Smooth muscle cell (in vitro differentiated cells): ENCODE measurements around the gene PNPLA5. TPM values are rescaled to one million over a fixed set of nuclear protein-coding genes. Genes with fewer than 3 reads are reported as not detected.

Source experiments
- DNase-seq: peaks from one replicate; lab custom pipeline; 2025; ENCODE audit not compliant: unreplicated experiment; lab: John Stamatoyannopoulos, UW
- H2AFZ ChIP-seq: fragments of 200-600 bp; sonication (generic); 2 replicates; pipeline ENCODE4 v1.6.0; 2016; ENCODE audit warnings: antibody characterized with exemption, low read depth, mild to moderate bottlenecking
- H3F3A ChIP-seq: fragments of 200-600 bp; sonication (generic); 2 replicates; pipeline ENCODE4 v1.6.0; 2017; ENCODE audit warnings: antibody characterized with exemption, low read depth
- H3K27ac ChIP-seq: fragments of 200-600 bp; sonication (generic); 2 replicates; pipeline ENCODE4 v1.5.1; 2016; ENCODE audit warnings: low read depth, mild to moderate bottlenecking
- H3K27me3 ChIP-seq: fragments of 200-600 bp; sonication (generic); 2 replicates; pipeline ENCODE4 v1.6.1; 2016; ENCODE audit warnings: low read depth, mild to moderate bottlenecking
- H3K36me3 ChIP-seq: fragments of 200-600 bp; sonication (generic); 2 replicates; pipeline ENCODE4 v1.5.1; 2016; ENCODE audit warnings: low read depth
- H3K4me1 ChIP-seq: fragments of 200-600 bp; sonication (generic); 2 replicates; pipeline ENCODE4 v1.5.1; 2016; ENCODE audit warnings: low read depth
- H3K4me2 ChIP-seq: fragments of 200-600 bp; sonication (generic); 2 replicates; pipeline ENCODE4 v1.6.0; 2016; ENCODE audit warnings: mild to moderate bottlenecking
- H3K4me3 ChIP-seq: fragments of 200-600 bp; sonication (generic); 2 replicates; pipeline ENCODE4 v1.5.1; 2016; ENCODE audit warnings: mild to moderate bottlenecking
- H3K79me2 ChIP-seq: fragments of 200-600 bp; sonication (generic); 2 replicates; pipeline ENCODE4 v1.6.0; 2016; ENCODE audit warnings: low read depth, mild to moderate bottlenecking
- H3K9ac ChIP-seq: fragments of 200-600 bp; sonication (generic); 2 replicates; pipeline ENCODE4 v1.6.0; 2016; ENCODE audit warnings: low read depth
- H3K9me3 ChIP-seq: fragments of 200-600 bp; sonication (generic); replicated peaks from 2 replicates; pipeline ENCODE4 v1.5.1; 2016; ENCODE audit warnings: low read depth
- H4K20me1 ChIP-seq: fragments of 200-600 bp; sonication (generic); 2 replicates; pipeline ENCODE4 v1.6.0; 2016; ENCODE audit warnings: low read depth
- WGBS: methylation state at CpG from one replicate; pipeline ENCODE4 v1.1.7; 2016; ENCODE audit warnings: low lambda C conversion rate; 5-methylcytosine and 5-hydroxymethylcytosine counted together
- polyA plus RNA-seq: library from polyadenylated mRNA; unstranded; fragments of >200 nt; fragmentation: Nextera tagmentation; extraction: Ambion mirVana; gene quantifications from 2 replicates; pipeline ENCODE4 v1.2.1, GENCODE V29; 2016
- total RNA-seq: library from RNA; depleted of rRNA; stranded (reverse); fragments of >200 nt; gene quantifications from 2 replicates; pipeline ENCODE4 v1.2.3, GENCODE V29; 2014
- TF ChIP-seq, protein P1 (sequence below): fragments of 200-600 bp; sonication (generic); IDR thresholded peaks from 2 replicates; pipeline ENCODE4 v1.5.1; 2017; ENCODE audit warnings: borderline replicate concordance, mild to moderate bottlenecking, antibody characterized with exemption; ENCODE audit not compliant: insufficient read depth, poor library complexity, severe bottlenecking

Gene PNPLA5
- total and polyA plus RNA-seq, 2 experiments from 2014 or later = not detected

- H3F3A ChIP-seq = peaks cover 2% of the 10 kb centered on the region
- H3K79me2 ChIP-seq = no peaks in the 10 kb centered on the region
- WGBS = 49% methylated on average over 5 of the region's 5 CpGs
- H3K4me2 ChIP-seq = peak overlapping the region; percentile 35
- H3K36me3 ChIP-seq = no peaks in the 10 kb centered on the region
- peak overlapping the region; percentile 69 for H3K27ac ChIP-seq
- TF ChIP-seq, protein P1, sequence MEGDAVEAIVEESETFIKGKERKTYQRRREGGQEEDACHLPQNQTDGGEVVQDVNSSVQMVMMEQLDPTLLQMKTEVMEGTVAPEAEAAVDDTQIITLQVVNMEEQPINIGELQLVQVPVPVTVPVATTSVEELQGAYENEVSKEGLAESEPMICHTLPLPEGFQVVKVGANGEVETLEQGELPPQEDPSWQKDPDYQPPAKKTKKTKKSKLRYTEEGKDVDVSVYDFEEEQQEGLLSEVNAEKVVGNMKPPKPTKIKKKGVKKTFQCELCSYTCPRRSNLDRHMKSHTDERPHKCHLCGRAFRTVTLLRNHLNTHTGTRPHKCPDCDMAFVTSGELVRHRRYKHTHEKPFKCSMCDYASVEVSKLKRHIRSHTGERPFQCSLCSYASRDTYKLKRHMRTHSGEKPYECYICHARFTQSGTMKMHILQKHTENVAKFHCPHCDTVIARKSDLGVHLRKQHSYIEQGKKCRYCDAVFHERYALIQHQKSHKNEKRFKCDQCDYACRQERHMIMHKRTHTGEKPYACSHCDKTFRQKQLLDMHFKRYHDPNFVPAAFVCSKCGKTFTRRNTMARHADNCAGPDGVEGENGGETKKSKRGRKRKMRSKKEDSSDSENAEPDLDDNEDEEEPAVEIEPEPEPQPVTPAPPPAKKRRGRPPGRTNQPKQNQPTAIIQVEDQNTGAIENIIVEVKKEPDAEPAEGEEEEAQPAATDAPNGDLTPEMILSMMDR = no peak
- H2AFZ ChIP-seq = no peak overlapping the region
- H3K27me3 ChIP-seq = no peaks in the 10 kb centered on the region
- no peaks in the 10 kb centered on the region for H3K9me3 ChIP-seq
- H3K4me1 ChIP-seq = peaks cover 7% of the 10 kb centered on the region
- no peak for DNase-seq
- H4K20me1 ChIP-seq = no peaks in the 10 kb centered on the region
- no peak overlapping the region for H3K4me3 ChIP-seq
- H3K9ac ChIP-seq = peak overlapping the region; percentile 24
Observed at GRCh38 chr22:43901976-43902643, 10.3 kb upstream of the PNPLA5 start.

- Histone ChIP-seq H2AFZ (no peak overlapping the region), H3K4me2 (no peak overlapping the region), H3F3A (peaks cover 2% of the 10 kb centered on the region), H3K9me3 (no peaks in the 10 kb centered on the region), H3K9ac (no peak overlapping the region), H3K4me3 (no peak overlapping the region), H3K79me2 (no peaks in the 10 kb centered on the region), H3K27ac (no peak overlapping the region), H4K20me1 (no peaks in the 10 kb centered on the region), H3K4me1 (peaks cover 7% of the 10 kb centered on the region), H3K27me3 (no peaks in the 10 kb centered on the region), H3K36me3 (no peaks in the 10 kb centered on the region)
- no peak for DNase-seq
- TF ChIP-seq, protein P1 = no peak
- 73% methylated on average over 7 of the region's 7 CpGs for WGBS
Observed at GRCh38 chr22:43900206-43900605, 8.4 kb upstream of the PNPLA5 start.

GRCh38 chr22:43897751-43898261, 6.0 kb upstream of the PNPLA5 start:
- no peak for DNase-seq
- H2AFZ ChIP-seq = no peak overlapping the region
- peak overlapping the region; percentile 40 for H3K9ac ChIP-seq
- no peaks in the 10 kb centered on the region for H4K20me1 ChIP-seq
- peaks cover 2% of the 10 kb centered on the region for H3F3A ChIP-seq
- no peaks in the 10 kb centered on the region for H3K36me3 ChIP-seq
- no peaks in the 10 kb centered on the region for H3K79me2 ChIP-seq
- H3K27me3 ChIP-seq = peaks cover 16% of the 10 kb centered on the region
- H3K4me2 ChIP-seq = peak overlapping the region; percentile 68
- whole genome bisulfite sequencing = 41% methylated on average over 12 of the region's 12 CpGs
- no peak overlapping the region for H3K4me3 ChIP-seq
- H3K9me3 ChIP-seq = no peaks in the 10 kb centered on the region
- H3K27ac ChIP-seq = peak overlapping the region; percentile 75
- H3K4me1 ChIP-seq = peaks cover 7% of the 10 kb centered on the region
- TF ChIP-seq, protein P1 = no peak
